ENCODE data around the gene SFTPB. TPM values are rescaled to one million over a fixed set of nuclear protein-coding genes. Genes with fewer than 3 reads are reported as not detected.

The SFTPB gene
- polyA plus RNA-seq, 1 donor from 2014 or later: not detected

GRCh38 chr2:85647823-85648526, 20.0 kb downstream of the SFTPB start:
- Histone ChIP-seq H2AFZ (ENCODE audit: low read depth, low read length) (no peak overlapping the region), H3K27ac (ENCODE audit: low read length) (no peak overlapping the region), H3K9me3 (ENCODE audit: low read length) (no peaks in the 10 kb centered on the region), H3K4me3 (ENCODE audit: low read length) (no peak overlapping the region), H4K20me1 (ENCODE audit: insufficient read depth) (no peaks in the 10 kb centered on the region), H3K36me3 (ENCODE audit: insufficient read depth, low read length) (peaks cover 11% of the 10 kb centered on the region), H3K27me3 (ENCODE audit: insufficient read depth, low read depth, low read length) (no peaks in the 10 kb centered on the region), H3F3A (ENCODE audit: insufficient read depth, low read length, poor library complexity, severe bottlenecking) (no peaks in the 10 kb centered on the region), H3K9me2 (ENCODE audit: insufficient read depth, low read length) (no peaks in the 10 kb centered on the region), H3K79me2 (replicated peaks; ENCODE audit: insufficient read depth, low read length) (no peaks in the 10 kb centered on the region), H3K4me2 (ENCODE audit: low read length) (no peak overlapping the region), H3K9ac (ENCODE audit: low read length) (no peak overlapping the region)
- TF ChIP-seq REST (IDR thresholded peaks at IDR 0.05; ENCODE audit: borderline replicate concordance): no peak
- no peak for TF ChIP-seq MXI1 (conservative IDR thresholded peaks at IDR 0.05; ENCODE audit: poor library complexity, severe bottlenecking)
- TF ChIP-seq EP300 (conservative IDR thresholded peaks at IDR 0.05; ENCODE audit: poor library complexity, severe bottlenecking): no peak

GRCh38 chr2:85646166-85646565, 21.8 kb downstream of the SFTPB start:
- Histone ChIP-seq H3K4me2 (ENCODE audit: low read length) (no peak overlapping the region), H2AFZ (ENCODE audit: low read depth, low read length) (no peak overlapping the region), H4K20me1 (ENCODE audit: insufficient read depth) (no peaks in the 10 kb centered on the region), H3K9me3 (ENCODE audit: low read length) (no peaks in the 10 kb centered on the region), H3K36me3 (ENCODE audit: insufficient read depth, low read length) (peaks cover 12% of the 10 kb centered on the region), H3K9me2 (ENCODE audit: insufficient read depth, low read length) (no peaks in the 10 kb centered on the region), H3K9ac (ENCODE audit: low read length) (no peak overlapping the region), H3K4me3 (ENCODE audit: low read length) (no peak overlapping the region), H3K27ac (ENCODE audit: low read length) (no peak overlapping the region), H3K27me3 (ENCODE audit: insufficient read depth, low read depth, low read length) (no peaks in the 10 kb centered on the region), H3F3A (ENCODE audit: insufficient read depth, low read length, poor library complexity, severe bottlenecking) (no peaks in the 10 kb centered on the region), H3K79me2 (replicated peaks; ENCODE audit: insufficient read depth, low read length) (no peaks in the 10 kb centered on the region)
- no peak for TF ChIP-seq SMC3 (conservative IDR thresholded peaks at IDR 0.05; ENCODE audit: poor library complexity)
- TF ChIP-seq MXI1 (conservative IDR thresholded peaks at IDR 0.05; ENCODE audit: poor library complexity, severe bottlenecking): no peak
- no peak for TF ChIP-seq RAD21 (conservative IDR thresholded peaks at IDR 0.05)
- no peak for TF ChIP-seq REST (IDR thresholded peaks at IDR 0.05; ENCODE audit: borderline replicate concordance)
- no peak for TF ChIP-seq POLR2AphosphoS5 (IDR thresholded peaks at IDR 0.05)
- no peak for TF ChIP-seq CTCF (IDR thresholded peaks at IDR 0.05; ENCODE audit: poor library complexity, severe bottlenecking)
